Gastroesophageal sphincter (tissue), 3 donors: ENCODE results near the gene CD274.

Experiments
- POLR2AphosphoS5 ChIP-seq: sonication (generic); formaldehyde crosslinking; IDR thresholded peaks from one replicate; pipeline ENCODE4 v1.6.1; 2017; ENCODE audit warnings: antibody characterized with exemption
- TF ChIP-seq, protein P1 (sequence below), 4 experiments: fragments of 200-600 bp in 2 of 4; fragments of 450-650 bp in 2 of 4; sonication (generic) in 1 of 4; IDR thresholded peaks; one replicate each; pipeline ENCODE4 v1.5.1; 2017 to 2019; ENCODE audit warnings: antibody characterized with exemption in 4 of 4, mild to moderate bottlenecking in 2 of 4, moderate library complexity in 2 of 4

DNA sequence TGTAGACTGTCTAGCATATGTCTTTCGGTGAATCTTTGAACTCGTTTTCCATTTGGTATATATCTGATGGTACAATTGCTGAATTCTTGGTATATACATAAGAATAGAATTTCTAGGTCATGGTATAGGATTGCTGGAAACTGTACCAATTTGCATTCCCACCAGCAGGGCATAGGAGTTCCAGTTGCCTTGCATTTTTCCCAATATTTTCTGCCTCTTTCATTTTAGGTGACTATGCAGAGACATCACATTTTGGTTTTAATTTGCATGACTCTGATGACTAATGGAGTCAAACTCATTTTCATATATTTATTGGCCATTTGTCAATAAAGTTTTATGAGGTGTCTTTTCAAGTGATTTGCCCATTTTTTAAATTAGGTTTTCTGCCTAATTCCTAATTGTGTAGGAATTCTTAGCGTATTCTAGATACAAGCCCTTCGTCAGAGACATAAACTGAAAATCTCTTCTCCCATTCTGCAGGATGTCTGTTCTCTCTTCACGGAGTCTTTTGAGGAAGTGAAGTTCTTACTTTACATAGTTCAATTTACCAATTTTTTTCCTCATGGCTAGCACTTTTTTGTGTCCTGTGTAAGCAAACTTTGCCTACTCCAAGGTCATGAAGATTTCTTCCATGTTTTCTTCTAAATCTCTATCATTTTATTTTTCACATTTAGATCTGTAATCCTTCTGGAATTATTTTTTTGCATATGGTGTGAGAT, 31.1 kb downstream of the CD274 start:
- TF ChIP-seq, protein P1, sequence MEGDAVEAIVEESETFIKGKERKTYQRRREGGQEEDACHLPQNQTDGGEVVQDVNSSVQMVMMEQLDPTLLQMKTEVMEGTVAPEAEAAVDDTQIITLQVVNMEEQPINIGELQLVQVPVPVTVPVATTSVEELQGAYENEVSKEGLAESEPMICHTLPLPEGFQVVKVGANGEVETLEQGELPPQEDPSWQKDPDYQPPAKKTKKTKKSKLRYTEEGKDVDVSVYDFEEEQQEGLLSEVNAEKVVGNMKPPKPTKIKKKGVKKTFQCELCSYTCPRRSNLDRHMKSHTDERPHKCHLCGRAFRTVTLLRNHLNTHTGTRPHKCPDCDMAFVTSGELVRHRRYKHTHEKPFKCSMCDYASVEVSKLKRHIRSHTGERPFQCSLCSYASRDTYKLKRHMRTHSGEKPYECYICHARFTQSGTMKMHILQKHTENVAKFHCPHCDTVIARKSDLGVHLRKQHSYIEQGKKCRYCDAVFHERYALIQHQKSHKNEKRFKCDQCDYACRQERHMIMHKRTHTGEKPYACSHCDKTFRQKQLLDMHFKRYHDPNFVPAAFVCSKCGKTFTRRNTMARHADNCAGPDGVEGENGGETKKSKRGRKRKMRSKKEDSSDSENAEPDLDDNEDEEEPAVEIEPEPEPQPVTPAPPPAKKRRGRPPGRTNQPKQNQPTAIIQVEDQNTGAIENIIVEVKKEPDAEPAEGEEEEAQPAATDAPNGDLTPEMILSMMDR (IDR thresholded peaks at IDR 0.05) = peak in 1 of 4 experiments; percentile 8
- no peak for TF ChIP-seq POLR2AphosphoS5
